ENCODE results near the gene ARSG. TPM values are rescaled to one million over a fixed set of nuclear protein-coding genes. Genes with fewer than 3 reads are reported as not detected.

Gene ARSG
- total and polyA plus RNA-seq, 2 of the 13 experiments (the other 11 are each of a cell fraction or from before 2014, with no cell fraction given), result 3.7 to 15.2 TPM

DNA sequence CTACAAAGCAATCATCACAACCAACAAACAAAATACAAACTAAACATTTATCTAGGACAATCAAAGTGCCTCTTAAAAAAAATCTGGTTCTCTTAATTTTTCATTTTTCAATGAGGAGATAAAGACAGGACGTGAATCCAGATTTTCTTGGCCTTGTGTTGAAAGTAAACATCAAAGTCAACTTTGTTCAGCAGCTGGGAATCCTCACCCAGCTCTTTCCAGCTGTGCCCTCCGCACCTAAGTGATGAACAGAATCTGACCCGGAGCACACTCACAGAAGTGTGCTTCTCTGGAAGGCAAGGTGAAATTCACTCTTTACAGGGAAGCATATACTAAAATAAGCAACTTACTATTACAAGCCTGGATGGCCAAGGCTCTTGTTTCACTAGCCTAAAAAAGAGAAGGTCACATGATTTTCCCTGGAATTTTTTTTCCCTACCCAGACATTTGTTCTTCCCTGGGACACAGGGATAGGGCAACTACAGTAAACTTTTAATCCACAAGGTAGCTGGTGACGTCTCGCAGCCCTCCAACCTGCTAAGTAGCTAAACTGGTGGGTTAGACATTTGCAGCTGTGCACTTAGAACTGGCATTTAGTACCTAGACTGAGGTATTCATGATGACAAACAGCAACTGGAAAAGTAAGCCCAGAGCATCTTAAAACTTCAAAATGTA, 162.8 kb downstream of the ARSG start (continued):
- TF ChIP-seq, protein P1, sequence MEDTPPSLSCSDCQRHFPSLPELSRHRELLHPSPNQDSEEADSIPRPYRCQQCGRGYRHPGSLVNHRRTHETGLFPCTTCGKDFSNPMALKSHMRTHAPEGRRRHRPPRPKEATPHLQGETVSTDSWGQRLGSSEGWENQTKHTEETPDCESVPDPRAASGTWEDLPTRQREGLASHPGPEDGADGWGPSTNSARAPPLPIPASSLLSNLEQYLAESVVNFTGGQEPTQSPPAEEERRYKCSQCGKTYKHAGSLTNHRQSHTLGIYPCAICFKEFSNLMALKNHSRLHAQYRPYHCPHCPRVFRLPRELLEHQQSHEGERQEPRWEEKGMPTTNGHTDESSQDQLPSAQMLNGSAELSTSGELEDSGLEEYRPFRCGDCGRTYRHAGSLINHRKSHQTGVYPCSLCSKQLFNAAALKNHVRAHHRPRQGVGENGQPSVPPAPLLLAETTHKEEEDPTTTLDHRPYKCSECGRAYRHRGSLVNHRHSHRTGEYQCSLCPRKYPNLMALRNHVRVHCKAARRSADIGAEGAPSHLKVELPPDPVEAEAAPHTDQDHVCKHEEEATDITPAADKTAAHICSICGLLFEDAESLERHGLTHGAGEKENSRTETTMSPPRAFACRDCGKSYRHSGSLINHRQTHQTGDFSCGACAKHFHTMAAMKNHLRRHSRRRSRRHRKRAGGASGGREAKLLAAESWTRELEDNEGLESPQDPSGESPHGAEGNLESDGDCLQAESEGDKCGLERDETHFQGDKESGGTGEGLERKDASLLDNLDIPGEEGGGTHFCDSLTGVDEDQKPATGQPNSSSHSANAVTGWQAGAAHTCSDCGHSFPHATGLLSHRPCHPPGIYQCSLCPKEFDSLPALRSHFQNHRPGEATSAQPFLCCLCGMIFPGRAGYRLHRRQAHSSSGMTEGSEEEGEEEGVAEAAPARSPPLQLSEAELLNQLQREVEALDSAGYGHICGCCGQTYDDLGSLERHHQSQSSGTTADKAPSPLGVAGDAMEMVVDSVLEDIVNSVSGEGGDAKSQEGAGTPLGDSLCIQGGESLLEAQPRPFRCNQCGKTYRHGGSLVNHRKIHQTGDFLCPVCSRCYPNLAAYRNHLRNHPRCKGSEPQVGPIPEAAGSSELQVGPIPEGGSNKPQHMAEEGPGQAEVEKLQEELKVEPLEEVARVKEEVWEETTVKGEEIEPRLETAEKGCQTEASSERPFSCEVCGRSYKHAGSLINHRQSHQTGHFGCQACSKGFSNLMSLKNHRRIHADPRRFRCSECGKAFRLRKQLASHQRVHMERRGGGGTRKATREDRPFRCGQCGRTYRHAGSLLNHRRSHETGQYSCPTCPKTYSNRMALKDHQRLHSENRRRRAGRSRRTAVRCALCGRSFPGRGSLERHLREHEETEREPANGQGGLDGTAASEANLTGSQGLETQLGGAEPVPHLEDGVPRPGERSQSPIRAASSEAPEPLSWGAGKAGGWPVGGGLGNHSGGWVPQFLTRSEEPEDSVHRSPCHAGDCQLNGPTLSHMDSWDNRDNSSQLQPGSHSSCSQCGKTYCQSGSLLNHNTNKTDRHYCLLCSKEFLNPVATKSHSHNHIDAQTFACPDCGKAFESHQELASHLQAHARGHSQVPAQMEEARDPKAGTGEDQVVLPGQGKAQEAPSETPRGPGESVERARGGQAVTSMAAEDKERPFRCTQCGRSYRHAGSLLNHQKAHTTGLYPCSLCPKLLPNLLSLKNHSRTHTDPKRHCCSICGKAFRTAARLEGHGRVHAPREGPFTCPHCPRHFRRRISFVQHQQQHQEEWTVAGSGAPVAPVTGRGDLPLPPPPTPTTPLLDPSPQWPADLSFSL (CRISPR knock-in tag; IDR thresholded peaks at IDR 0.05), result 0 out of 2 replicates have a peak, but pooled peaks have one; percentile 27
- TF ChIP-seq GATAD2A (CRISPR knock-in tag; IDR thresholded peaks at IDR 0.05) (peak; percentile 24; the same call in 1 of the 2 replicates), HNF4A (CRISPR knock-in tag; IDR thresholded peaks at IDR 0.05) (peak; percentile 30; the same call in 1 of the 2 replicates), GTF3A (CRISPR knock-in tag; conservative IDR thresholded peaks at IDR 0.05) (no peak)
- TF ChIP-seq, protein P2, sequence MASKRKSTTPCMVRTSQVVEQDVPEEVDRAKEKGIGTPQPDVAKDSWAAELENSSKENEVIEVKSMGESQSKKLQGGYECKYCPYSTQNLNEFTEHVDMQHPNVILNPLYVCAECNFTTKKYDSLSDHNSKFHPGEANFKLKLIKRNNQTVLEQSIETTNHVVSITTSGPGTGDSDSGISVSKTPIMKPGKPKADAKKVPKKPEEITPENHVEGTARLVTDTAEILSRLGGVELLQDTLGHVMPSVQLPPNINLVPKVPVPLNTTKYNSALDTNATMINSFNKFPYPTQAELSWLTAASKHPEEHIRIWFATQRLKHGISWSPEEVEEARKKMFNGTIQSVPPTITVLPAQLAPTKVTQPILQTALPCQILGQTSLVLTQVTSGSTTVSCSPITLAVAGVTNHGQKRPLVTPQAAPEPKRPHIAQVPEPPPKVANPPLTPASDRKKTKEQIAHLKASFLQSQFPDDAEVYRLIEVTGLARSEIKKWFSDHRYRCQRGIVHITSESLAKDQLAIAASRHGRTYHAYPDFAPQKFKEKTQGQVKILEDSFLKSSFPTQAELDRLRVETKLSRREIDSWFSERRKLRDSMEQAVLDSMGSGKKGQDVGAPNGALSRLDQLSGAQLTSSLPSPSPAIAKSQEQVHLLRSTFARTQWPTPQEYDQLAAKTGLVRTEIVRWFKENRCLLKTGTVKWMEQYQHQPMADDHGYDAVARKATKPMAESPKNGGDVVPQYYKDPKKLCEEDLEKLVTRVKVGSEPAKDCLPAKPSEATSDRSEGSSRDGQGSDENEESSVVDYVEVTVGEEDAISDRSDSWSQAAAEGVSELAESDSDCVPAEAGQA (IDR thresholded peaks at IDR 0.05; ENCODE audit: low read depth), result no peak
- TF ChIP-seq, protein P2 (CRISPR knock-in tag; IDR thresholded peaks at IDR 0.05; ENCODE audit: borderline replicate concordance), result 0 out of 2 replicates have a peak, but pooled peaks have one; percentile 28
